HepG2 (cell line): ENCODE measurements around the gene HOXC12. TPM values are rescaled to one million over a fixed set of nuclear protein-coding genes. Genes with fewer than 3 reads are reported as not detected.

Source experiments
- ATAC-seq: fragments of 200-7000 bp; cut with Tn5 transposase; 3 replicates; pipeline ENCODE4 v1.9.1; 2020; ENCODE audit warnings: mild to moderate bottlenecking, moderate library complexity
- BruUV-seq: library from RNA; stranded (reverse); fragments of 400-500 nt; replicated peaks from 2 replicates; lab custom pipeline; 2021; lab: Mats Ljungman, UMichigan
- CTCF ChIA-PET: fragments of 300-600 bp; formaldehyde crosslinking; extraction: SDS; loops from one replicate; lab custom pipeline; 2021; ENCODE audit warnings: low total read pairs, inconsistent platforms, low intra/inter-chr PET ratio; lab: Yijun Ruan, JAX
- POLR2A ChIA-PET: fragments of 350-600 bp; sonication (Branson Sonifier 250); formaldehyde crosslinking; loops from one replicate; lab custom pipeline; 2020; ENCODE audit warnings: antibody characterized with exemption, inconsistent platforms; lab: Yijun Ruan, JAX
- DNase-seq: peaks from one replicate; pipeline ENCODE4 v3.0.0-alpha.2; 2015; ENCODE audit warnings: low spot score
- FAIRE-seq: peaks from 3 replicates; lab custom pipeline; 2011; peaks lifted over from hg19 to GRCh38; lab: Jason Lieb, UNC
- H2AFZ ChIP-seq: one replicate; pipeline ENCODE4 v1.6.1; 2011; ENCODE audit warnings: low read length, inconsistent platforms
- H3K27ac ChIP-seq: fragments of 300-600 bp; 3 replicates; pipeline ENCODE4 v1.8.0; 2011; ENCODE audit warnings: mixed run types, mild to moderate bottlenecking, mixed read lengths, low read length, inconsistent platforms; ENCODE audit not compliant: insufficient read depth; ENCODE audit errors: extremely low read length
- H3K27me3 ChIP-seq, 2 experiments: fragments of 200-600 bp in 1 of 2; 2 replicates in 1 of 2; 3 replicates in 1 of 2; pipeline versions ENCODE4 v1.6.0 to v1.8.0; 2011; ENCODE audit warnings: low read length in 2 of 2, mild to moderate bottlenecking in 2 of 2, moderate library complexity in 2 of 2, inconsistent platforms in 1 of 2; ENCODE audit not compliant: insufficient read depth in 2 of 2, control insufficient read depth in 1 of 2
- H3K36me3 ChIP-seq, 2 experiments: fragments of 200-600 bp in 1 of 2; replicated peaks in 1 of 2; 2 replicates in 1 of 2; 3 replicates in 1 of 2; pipeline versions ENCODE4 v1.5.1 to v1.8.0; 2011; ENCODE audit warnings: low read length in 2 of 2, inconsistent platforms in 1 of 2; ENCODE audit not compliant: insufficient read depth in 2 of 2, control insufficient read depth in 1 of 2
- H3K4me1 ChIP-seq: 2 replicates; pipeline ENCODE4 v1.5.1; 2012; ENCODE audit warnings: low read length, inconsistent platforms; ENCODE audit not compliant: insufficient read depth
- H3K4me2 ChIP-seq: 2 replicates; pipeline ENCODE4 v1.6.0; 2011; ENCODE audit warnings: low read depth, low read length, inconsistent platforms
- H3K4me3 ChIP-seq, 3 experiments: fragments of 200-600 bp in 1 of 3; sonication (generic), shearing (Covaris generic) in 1 of 3; replicated peaks in 1 of 3; 2 replicates each; pipeline ENCODE4 v1.5.1; 2011 to 2016; ENCODE audit warnings: low read length in 3 of 3, inconsistent platforms in 2 of 3, low read depth in 2 of 3, mild to moderate bottlenecking in 2 of 3, control low read depth in 1 of 3, mixed read lengths in 1 of 3; ENCODE audit not compliant: insufficient read depth in 1 of 3
- H3K79me2 ChIP-seq: one replicate; pipeline ENCODE4 v1.6.1; 2011; ENCODE audit warnings: low read length, inconsistent platforms; ENCODE audit not compliant: insufficient read depth
- H3K9ac ChIP-seq: 2 replicates; pipeline ENCODE4 v1.6.0; 2011; ENCODE audit warnings: mild to moderate bottlenecking, low read depth, low read length, inconsistent platforms; ENCODE audit not compliant: insufficient read depth
- H3K9me3 ChIP-seq: 2 replicates; pipeline ENCODE4 v1.5.1; 2012; ENCODE audit warnings: mild to moderate bottlenecking, low read length
- H4K20me1 ChIP-seq: 2 replicates; pipeline ENCODE4 v1.6.0; 2011; ENCODE audit warnings: inconsistent platforms, mild to moderate bottlenecking, low read length, moderate library complexity; ENCODE audit not compliant: insufficient read depth
- ATF4 ChIP-seq, 2 experiments: fragments of 450-650 bp in 1 of 2; sonication (generic) in 1 of 2; formaldehyde crosslinking; IDR thresholded peaks; 2 replicates each; pipeline versions ENCODE4 v1.5.0 to v1.8.0; 2020 to 2022; ENCODE audit warnings: mild to moderate bottlenecking in 1 of 2, missing genetic modification reagents in 1 of 2
- EEA1 ChIP-seq: sonication (generic); formaldehyde crosslinking; IDR thresholded peaks from 2 replicates; pipeline ENCODE4 v1.5.1; 2020; ENCODE audit warnings: mild to moderate bottlenecking, missing genetic modification reagents, borderline replicate concordance
- EZH2 ChIP-seq: conservative IDR thresholded peaks from 2 replicates; pipeline ENCODE4 v1.6.1; 2012; ENCODE audit warnings: mild to moderate bottlenecking, low read depth, low read length, moderate library complexity
- HDAC6 ChIP-seq: fragments of 200-600 bp; sonication (generic); IDR thresholded peaks from 2 replicates; pipeline ENCODE4 v1.7.0; 2017; ENCODE audit warnings: mild to moderate bottlenecking, antibody characterized with exemption, low read length, low read depth
- HES4 ChIP-seq: sonication (generic); formaldehyde crosslinking; IDR thresholded peaks from 2 replicates; pipeline ENCODE4 v1.9.0; 2021; ENCODE audit warnings: mild to moderate bottlenecking, missing genetic modification reagents, borderline replicate concordance
- HNRNPLL ChIP-seq: fragments of 200-400 bp; formaldehyde crosslinking; IDR thresholded peaks from 2 replicates; pipeline ENCODE4 v1.6.1; 2017; ENCODE audit warnings: mild to moderate bottlenecking, low read depth, low read length; ENCODE audit not compliant: poor library complexity, severe bottlenecking
- KDM2A ChIP-seq: sonication (generic); formaldehyde crosslinking; IDR thresholded peaks from 2 replicates; pipeline ENCODE4 v1.4.0; 2020; ENCODE audit warnings: low read depth, missing genetic modification reagents, borderline replicate concordance
- PITX1 ChIP-seq: sonication (generic); formaldehyde crosslinking; IDR thresholded peaks from 2 replicates; pipeline ENCODE4 v1.5.1; 2020; ENCODE audit warnings: mild to moderate bottlenecking, missing genetic modification reagents
- ZFX ChIP-seq: sonication (generic); formaldehyde crosslinking; IDR thresholded peaks from 2 replicates; pipeline ENCODE4 v1.4.0; 2020; ENCODE audit warnings: mild to moderate bottlenecking, low read depth, missing genetic modification reagents, moderate library complexity
- ZNF543 ChIP-seq: sonication (generic); formaldehyde crosslinking; IDR thresholded peaks from 2 replicates; pipeline ENCODE4 v1.4.0; 2020; ENCODE audit warnings: mild to moderate bottlenecking, missing genetic modification reagents
- ZNF777 ChIP-seq: sonication (generic); formaldehyde crosslinking; IDR thresholded peaks from 2 replicates; pipeline ENCODE4 v1.4.0; 2020; ENCODE audit warnings: missing genetic modification reagents
- ZNF800 ChIP-seq: sonication (generic); formaldehyde crosslinking; IDR thresholded peaks from 2 replicates; pipeline ENCODE4 v1.4.0; 2020; ENCODE audit warnings: missing genetic modification reagents
- ZNF841 ChIP-seq: sonication (generic); formaldehyde crosslinking; IDR thresholded peaks from 2 replicates; pipeline ENCODE4 v1.8.1; 2023; ENCODE audit warnings: missing genetic modification reagents, borderline replicate concordance
- WGBS: methylation state at CpG from one replicate; pipeline ENCODE4 v1.1.6; 2017; ENCODE audit warnings: low lambda C conversion rate; 5-methylcytosine and 5-hydroxymethylcytosine counted together
- in situ Hi-C: cut with HindIII; loops from 2 replicates; pipeline ENCODE4 v1.10.0; 2017; ENCODE audit warnings: low pct_unique_long_range_greater_than_20kb; ENCODE audit not compliant: extremely low pct_ligation_motif_present
- intact Hi-C: fragments of 100-400 bp; cut with micrococcal nuclease; formaldehyde crosslinking; loops from one replicate; pipeline ENCODE4 v1.10.0; 2022; ENCODE audit not compliant: unreplicated experiment
- polyA plus RNA-seq, 8 experiments: library from polyadenylated mRNA; depleted of rRNA in 3 of 8; stranded (reverse) in 7 of 8; unstranded in 1 of 8; fragments of >200 nt; fragmentation: Illumina TruSeq in 4 of 8; extraction: Trizol in 4 of 8; gene quantifications; 2 replicates each; pipeline versions ENCODE4 v1.2.1 to v1.2.3, GENCODE V29; 2011 to 2016; ENCODE audit warnings: low read depth in 4 of 8, missing spikeins in 1 of 8, mixed read lengths in 1 of 8; ENCODE audit not compliant: insufficient read depth in 1 of 8
- total RNA-seq, 5 experiments: library from RNA; depleted of rRNA; stranded (reverse); fragments of >200 nt; fragmentation: Illumina TruSeq; extraction: Trizol; gene quantifications; 2 replicates each; pipeline ENCODE4 v1.2.3, GENCODE V29; 2016; ENCODE audit warnings: low read depth in 1 of 5

The HOXC12 gene
- total and polyA plus RNA-seq, 2 of the 13 experiments (the other 11 are each of a cell fraction or from before 2014, with no cell fraction given) = not detected

- ATAC-seq (peak; percentile 93), DNase-seq (no peak), FAIRE-seq (no peak)
- Histone ChIP-seq H3K36me3 (no peaks in the 10 kb centered on the region), H3K9ac (no peak overlapping the region), H3K27ac (no peak overlapping the region), H2AFZ (no peak overlapping the region), H3K4me3 (peak overlapping the region in 1 of 3 experiments; percentile 55; a peak in 1 of 6 replicates), H4K20me1 (no peaks in the 10 kb centered on the region), H3K9me3 (no peaks in the 10 kb centered on the region), H3K4me1 (no peaks in the 10 kb centered on the region), H3K4me2 (peak overlapping the region; percentile 49), H3K27me3 (peaks cover 20 to 95% of the 10 kb centered on the region in 2 experiments), H3K79me2 (no peaks in the 10 kb centered on the region)
- intact Hi-C loops = loop anchor here (1.0 kb wide), 1 partner anchor 194 kb away; no protein-coding TSS in a partner anchor
- no TSS peak for BruUV-seq
- CTCF ChIA-PET = interaction anchor here (1.2 to 2.1 kb wide), 2 partner anchors 193 to 205 kb away, joined by 3 to 20 read pairs; no protein-coding TSS in a partner anchor
- in situ Hi-C loops = no loop called here
- WGBS = 2% methylated on average over 11 of the region's 72 CpGs
- POLR2A ChIA-PET = no interaction called here
- peak; percentile 45 for TF ChIP-seq HNRNPLL
- no peak for TF ChIP-seq EEA1 (CRISPR knock-in tag)
- peak; percentile 53; the same call in 1 of the 2 replicates for TF ChIP-seq ZNF777 (CRISPR knock-in tag)
- TF ChIP-seq ZNF841 (CRISPR knock-in tag) = no peak
- TF ChIP-seq ATF4 (CRISPR knock-in tag; IDR thresholded peaks at IDR 0.05) = no peak
- no peak for TF ChIP-seq HDAC6
- no peak for TF ChIP-seq PITX1 (CRISPR knock-in tag)
- TF ChIP-seq KDM2A (CRISPR knock-in tag) = peak; percentile 48; the same call in 1 of the 2 replicates
- no peak for TF ChIP-seq ZFX (CRISPR knock-in tag)
- TF ChIP-seq ZNF800 (CRISPR knock-in tag) = peak; percentile 88
- TF ChIP-seq EZH2 = peak; percentile 69; the same call in 1 of the 2 replicates
- 0 out of 2 replicates have a peak, but pooled peaks have one; percentile 49 for TF ChIP-seq ZNF543 (CRISPR knock-in tag)
- 0 out of 2 replicates have a peak, but pooled peaks have one; percentile 33 for TF ChIP-seq HES4 (CRISPR knock-in tag)
Observed at GRCh38 chr12:53961025-53961761, 6.5 kb downstream of the HOXC12 start.
